ENCODE results near the gene AHRR. TPM values are rescaled to one million over a fixed set of nuclear protein-coding genes. Genes with fewer than 3 reads are reported as not detected.
"Not testable (repeated sequence)": the region's sequence is repeated elsewhere in the genome, so short reads cannot be mapped to it uniquely, and the experiment has no call there.

Gene AHRR
- total RNA-seq, 2 donors from 2014 or later: 0.12 to 0.30 TPM

- H3K4me3 ChIP-seq; H3K27ac ChIP-seq; H3K9me3 ChIP-seq; H3K36me3 ChIP-seq; H3K4me1 ChIP-seq; H3K27me3 ChIP-seq; DNase-seq (ENCODE audit: low spot score): not testable (repeated sequence)
Observed at GRCh38 chr5:296954-297353, 24.6 kb upstream of the AHRR start.

DNA sequence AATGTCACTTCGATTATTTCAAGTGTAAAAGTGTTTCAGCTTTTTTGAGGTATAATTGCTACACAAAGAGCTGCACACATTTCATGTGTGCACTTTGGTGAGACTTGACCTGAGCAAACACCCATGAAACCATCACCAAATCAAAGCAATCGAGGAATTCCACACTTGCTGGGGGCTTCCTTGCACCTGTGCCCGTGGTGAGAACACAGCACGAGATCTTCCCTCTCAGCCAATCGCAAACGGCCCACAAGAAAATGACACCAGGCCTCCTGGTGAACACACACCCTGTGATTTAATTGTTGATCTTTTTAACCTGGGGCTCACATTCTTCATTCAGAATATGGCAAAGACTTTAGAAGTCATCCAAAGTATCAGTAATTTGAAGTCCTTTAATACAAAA is 24.1 kb upstream of the AHRR start:
- H3K4me1 ChIP-seq; H3K36me3 ChIP-seq; H3K9me3 ChIP-seq; H3K27ac ChIP-seq; H3K4me3 ChIP-seq; DNase-seq (ENCODE audit: low spot score); H3K27me3 ChIP-seq: not testable (repeated sequence)

DNA sequence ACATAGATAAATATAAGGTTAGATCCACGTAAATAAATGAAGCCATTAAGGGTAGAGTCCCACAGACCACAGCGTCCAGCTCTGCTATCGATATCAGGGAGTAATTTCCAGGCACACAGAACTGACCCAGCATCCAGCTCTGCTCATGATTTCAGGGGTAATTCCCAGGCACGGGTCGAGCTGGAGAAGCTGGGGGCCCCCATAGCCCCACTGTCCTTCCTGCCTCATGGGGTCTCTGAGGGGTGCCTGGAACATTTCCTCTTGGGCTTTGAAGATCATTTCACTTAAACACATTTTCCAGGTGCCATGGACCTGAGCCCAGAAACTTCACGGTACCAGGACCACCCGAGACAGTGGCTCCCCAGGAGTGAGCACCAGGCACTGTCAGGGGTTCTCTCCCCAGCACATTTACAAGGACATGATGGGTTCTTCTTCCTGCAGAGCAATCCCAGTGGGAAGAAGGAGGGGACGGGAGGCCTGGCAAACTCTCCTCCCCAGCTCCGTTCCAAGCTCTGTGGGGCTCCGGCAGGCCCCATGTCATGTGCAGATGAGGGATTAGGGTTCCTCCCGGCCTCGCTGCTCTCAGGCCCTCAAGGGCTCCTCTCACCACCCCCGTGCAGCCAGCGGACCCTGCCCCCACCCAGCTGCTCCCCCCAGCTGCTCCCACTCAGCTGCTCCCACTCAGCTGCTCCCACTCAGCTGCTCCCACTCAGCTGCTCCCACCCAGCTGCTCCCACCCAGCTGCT is 23.4 kb upstream of the AHRR start:
- H3K36me3 ChIP-seq; H3K27ac ChIP-seq; DNase-seq (ENCODE audit: low spot score); H3K4me3 ChIP-seq; H3K9me3 ChIP-seq; H3K27me3 ChIP-seq; H3K4me1 ChIP-seq: not testable (repeated sequence)

DNA sequence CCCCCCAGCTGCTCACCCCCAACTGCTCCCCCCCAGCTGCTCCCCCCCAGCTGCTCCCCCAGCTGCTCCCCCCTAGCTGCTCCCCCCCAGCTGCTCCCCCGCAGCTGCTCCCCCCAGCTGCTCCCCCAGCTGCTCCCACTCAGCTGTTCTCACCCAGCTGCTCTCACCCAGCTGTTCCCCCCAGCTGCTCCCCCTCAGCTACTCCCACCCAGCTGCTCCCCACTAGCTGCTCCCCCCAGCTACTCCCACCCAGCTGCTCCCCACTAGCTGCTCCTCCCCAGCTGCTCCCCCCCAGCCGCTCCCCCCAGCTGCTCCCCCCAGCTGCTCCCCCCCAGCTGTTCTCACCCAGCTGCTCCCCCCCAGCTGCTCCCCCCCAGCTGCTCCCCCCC is 22.8 kb upstream of the AHRR start:
- Histone ChIP-seq H3K9me3 (no peaks in the 10 kb centered on the region), H3K4me3 (no peak overlapping the region), H3K36me3 (no peaks in the 10 kb centered on the region), H3K4me1 (no peaks in the 10 kb centered on the region), H3K27ac (no peak overlapping the region), H3K27me3 (no peaks in the 10 kb centered on the region)
- no peak for DNase-seq (ENCODE audit: low spot score)
- TF ChIP-seq, protein P1, sequence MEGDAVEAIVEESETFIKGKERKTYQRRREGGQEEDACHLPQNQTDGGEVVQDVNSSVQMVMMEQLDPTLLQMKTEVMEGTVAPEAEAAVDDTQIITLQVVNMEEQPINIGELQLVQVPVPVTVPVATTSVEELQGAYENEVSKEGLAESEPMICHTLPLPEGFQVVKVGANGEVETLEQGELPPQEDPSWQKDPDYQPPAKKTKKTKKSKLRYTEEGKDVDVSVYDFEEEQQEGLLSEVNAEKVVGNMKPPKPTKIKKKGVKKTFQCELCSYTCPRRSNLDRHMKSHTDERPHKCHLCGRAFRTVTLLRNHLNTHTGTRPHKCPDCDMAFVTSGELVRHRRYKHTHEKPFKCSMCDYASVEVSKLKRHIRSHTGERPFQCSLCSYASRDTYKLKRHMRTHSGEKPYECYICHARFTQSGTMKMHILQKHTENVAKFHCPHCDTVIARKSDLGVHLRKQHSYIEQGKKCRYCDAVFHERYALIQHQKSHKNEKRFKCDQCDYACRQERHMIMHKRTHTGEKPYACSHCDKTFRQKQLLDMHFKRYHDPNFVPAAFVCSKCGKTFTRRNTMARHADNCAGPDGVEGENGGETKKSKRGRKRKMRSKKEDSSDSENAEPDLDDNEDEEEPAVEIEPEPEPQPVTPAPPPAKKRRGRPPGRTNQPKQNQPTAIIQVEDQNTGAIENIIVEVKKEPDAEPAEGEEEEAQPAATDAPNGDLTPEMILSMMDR (IDR thresholded peaks at IDR 0.05): no peak

- not testable (repeated sequence) for H3K4me1 ChIP-seq; H3K27ac ChIP-seq; DNase-seq (ENCODE audit: low spot score); H3K36me3 ChIP-seq; H3K9me3 ChIP-seq; H3K4me3 ChIP-seq; H3K27me3 ChIP-seq
Observed at GRCh38 chr5:299921-300320, 21.6 kb upstream of the AHRR start.

DNA sequence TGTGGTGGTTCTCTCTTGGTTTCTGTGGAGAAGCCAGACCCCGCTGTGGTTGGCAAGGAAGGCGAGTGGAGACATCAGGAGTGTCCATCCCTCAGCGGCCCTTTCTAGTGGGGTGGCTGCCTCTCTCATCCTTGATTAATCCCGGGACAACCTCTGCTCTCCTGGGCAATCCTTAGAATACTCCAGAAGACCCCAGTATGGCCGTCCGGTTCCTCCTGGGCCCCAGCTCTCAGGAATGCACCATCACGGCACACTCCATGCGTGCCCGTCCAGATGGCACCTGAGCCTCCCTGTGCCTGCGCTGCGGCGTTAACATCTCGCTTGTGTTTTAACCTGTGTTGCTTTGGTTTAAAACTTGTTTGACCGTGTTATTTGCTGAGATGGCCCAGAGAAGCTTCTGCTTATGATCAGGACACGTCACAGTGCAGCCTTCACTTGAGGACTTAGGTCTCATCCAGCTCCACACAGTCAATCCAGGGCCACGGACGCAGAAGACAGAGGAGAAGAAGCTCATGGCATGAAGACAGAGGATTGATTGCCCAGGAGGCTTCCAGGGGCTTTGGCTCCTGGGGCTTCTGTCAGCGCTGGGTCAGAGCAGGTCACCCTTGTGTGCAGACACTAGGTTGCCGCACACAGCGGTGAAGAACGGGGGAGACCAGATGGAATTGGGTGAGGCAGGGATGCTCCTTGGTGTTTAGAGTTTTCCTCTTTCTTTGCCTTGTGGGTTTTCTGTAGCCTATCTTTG is 20.7 kb upstream of the AHRR start:
- DNase-seq (ENCODE audit: low spot score); H3K9me3 ChIP-seq; H3K27me3 ChIP-seq; H3K4me3 ChIP-seq; H3K4me1 ChIP-seq; H3K36me3 ChIP-seq; H3K27ac ChIP-seq: not testable (repeated sequence)

DNA sequence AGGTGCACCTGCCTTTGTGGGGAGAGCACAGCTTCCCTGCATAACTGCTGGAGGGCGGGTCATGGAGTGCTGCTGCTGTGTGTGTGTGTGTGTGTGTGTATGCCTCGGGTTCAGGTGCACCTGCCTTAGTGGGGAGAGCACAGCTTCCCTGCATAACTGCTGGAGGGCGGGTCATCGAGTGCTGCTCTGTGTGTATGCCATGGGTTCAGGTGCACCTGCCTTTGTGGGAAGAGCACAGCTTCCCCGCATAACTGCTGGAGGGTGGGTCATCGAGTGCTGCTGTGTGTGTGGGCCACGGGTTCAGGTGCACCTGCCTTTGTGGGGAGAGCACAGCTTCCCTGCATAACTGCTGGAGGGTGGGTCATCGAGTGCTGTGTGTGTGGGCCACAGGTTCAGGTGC is 19.1 kb upstream of the AHRR start:
- DNase-seq (ENCODE audit: low spot score); H3K27me3 ChIP-seq; H3K4me1 ChIP-seq; H3K4me3 ChIP-seq; H3K27ac ChIP-seq; H3K9me3 ChIP-seq: not testable (repeated sequence)
- H3K36me3 ChIP-seq: peaks cover 16% of the 10 kb centered on the region

- peaks cover 18% of the 10 kb centered on the region for H3K36me3 ChIP-seq
- no peak overlapping the region for H3K4me3 ChIP-seq
- TF ChIP-seq, protein P1 (IDR thresholded peaks at IDR 0.05): no peak
- H3K9me3 ChIP-seq: no peaks in the 10 kb centered on the region
- DNase-seq (ENCODE audit: low spot score): no peak
- no peaks in the 10 kb centered on the region for H3K27me3 ChIP-seq
- no peak overlapping the region for H3K27ac ChIP-seq
- no peaks in the 10 kb centered on the region for H3K4me1 ChIP-seq
Observed at GRCh38 chr5:302966-303365, 18.5 kb upstream of the AHRR start.

GRCh38 chr5:303741-304140 is 17.8 kb upstream of the AHRR start:
- H3K4me3 ChIP-seq; DNase-seq (ENCODE audit: low spot score); H3K27me3 ChIP-seq; H3K27ac ChIP-seq; H3K9me3 ChIP-seq; H3K4me1 ChIP-seq: not testable (repeated sequence)
- H3K36me3 ChIP-seq: peaks cover 24% of the 10 kb centered on the region
